ENCODE data around the gene SPG21.

The SPG21 gene

GRCh38 chr15:64993290-64993689 lies 3.6 kb upstream of the SPG21 start:
- DNase-seq (ENCODE audit: low read depth in 3 of 3, low spot score in 1 of 3), result no peak

- no peak for DNase-seq (ENCODE audit: low read depth in 3 of 3, low spot score in 1 of 3)
Observed at GRCh38 chr15:64991536-64992135, 1.9 kb upstream of the SPG21 start.

- no peak for DNase-seq (ENCODE audit: low read depth in 3 of 3, low spot score in 1 of 3)
Observed at GRCh38 chr15:64990168-64990470, 405 bp upstream of the SPG21 start.

- no peak for DNase-seq (ENCODE audit: low read depth in 3 of 3, low spot score in 1 of 3)
Observed at GRCh38 chr15:64987136-64987535, 2.6 kb downstream of the SPG21 start.

- no peak for DNase-seq (ENCODE audit: low read depth in 3 of 3, low spot score in 1 of 3)
Observed at GRCh38 chr15:64985366-64986033, 4.2 kb downstream of the SPG21 start.

- no peak for DNase-seq (ENCODE audit: low read depth in 3 of 3, low spot score in 1 of 3)
Observed at GRCh38 chr15:64982472-64982871, 7.2 kb downstream of the SPG21 start.

- DNase-seq (ENCODE audit: low read depth in 3 of 3, low spot score in 1 of 3), result no peak
Observed at GRCh38 chr15:64981812-64982431, 7.8 kb downstream of the SPG21 start.

GRCh38 chr15:64979252-64979710 lies 10.4 kb downstream of the SPG21 start:
- no peak for DNase-seq (ENCODE audit: low read depth in 3 of 3, low spot score in 1 of 3)

- no peak for DNase-seq (ENCODE audit: low read depth in 3 of 3, low spot score in 1 of 3)
Observed at GRCh38 chr15:64975390-64975789, 14.3 kb downstream of the SPG21 start.

- DNase-seq (ENCODE audit: low read depth in 3 of 3, low spot score in 1 of 3), result no peak
Observed at GRCh38 chr15:64970698-64971097, 19.0 kb downstream of the SPG21 start.

GRCh38 chr15:64969401-64969800 lies 20.3 kb downstream of the SPG21 start:
- no peak for DNase-seq (ENCODE audit: low read depth in 3 of 3, low spot score in 1 of 3)

GRCh38 chr15:64961013-64961412 lies 28.7 kb downstream of the SPG21 start:
- no peak for DNase-seq (ENCODE audit: low read depth in 3 of 3, low spot score in 1 of 3)

- no peak for DNase-seq (ENCODE audit: low read depth in 3 of 3, low spot score in 1 of 3)
Observed at GRCh38 chr15:64960153-64960552, 29.6 kb downstream of the SPG21 start.

GRCh38 chr15:64959128-64959527 lies 30.6 kb downstream of the SPG21 start:
- no peak for DNase-seq (ENCODE audit: low read depth in 3 of 3, low spot score in 1 of 3)

- no peak for DNase-seq (ENCODE audit: low read depth in 3 of 3, low spot score in 1 of 3)
Observed at GRCh38 chr15:64954395-64954794, 35.3 kb downstream of the SPG21 start.

GRCh38 chr15:64951777-64952418 lies 37.8 kb downstream of the SPG21 start:
- DNase-seq (ENCODE audit: low read depth in 3 of 3, low spot score in 1 of 3), result no peak

GRCh38 chr15:64950888-64951287 lies 38.8 kb downstream of the SPG21 start:
- no peak for DNase-seq (ENCODE audit: low read depth in 3 of 3, low spot score in 1 of 3)

GRCh38 chr15:64949383-64950186 lies 40.1 kb downstream of the SPG21 start:
- DNase-seq (ENCODE audit: low read depth in 3 of 3, low spot score in 1 of 3), result no peak

- no peak for DNase-seq (ENCODE audit: low read depth in 3 of 3, low spot score in 1 of 3)
Observed at GRCh38 chr15:64948916-64949315, 40.8 kb downstream of the SPG21 start.

GRCh38 chr15:64947211-64947610 lies 42.5 kb downstream of the SPG21 start:
- no peak for DNase-seq (ENCODE audit: low read depth in 3 of 3, low spot score in 1 of 3)

- DNase-seq (ENCODE audit: low read depth in 3 of 3, low spot score in 1 of 3), result no peak
Observed at GRCh38 chr15:64944961-64945360, 44.8 kb downstream of the SPG21 start.

Data from stimulated activated CD4-positive, alpha-beta T cell treated with anti-CD3 and anti-CD28 coated beads, TNF-alpha, amount 100 ng/mL, for 1 hour (primary cell).